GM21367 (cell line): Measurements from ENCODE around the gene CEP250.
A peak's percentile ranks its signal among the peaks of the same experiment; 100 is the strongest.

Experiments used
- ATAC-seq: cut with Tn5 transposase; IDR thresholded peaks from one replicate; pipeline ENCODE4 v1.9.1; 2021; ENCODE audit not compliant: unreplicated experiment

CEP250 gene

DNA sequence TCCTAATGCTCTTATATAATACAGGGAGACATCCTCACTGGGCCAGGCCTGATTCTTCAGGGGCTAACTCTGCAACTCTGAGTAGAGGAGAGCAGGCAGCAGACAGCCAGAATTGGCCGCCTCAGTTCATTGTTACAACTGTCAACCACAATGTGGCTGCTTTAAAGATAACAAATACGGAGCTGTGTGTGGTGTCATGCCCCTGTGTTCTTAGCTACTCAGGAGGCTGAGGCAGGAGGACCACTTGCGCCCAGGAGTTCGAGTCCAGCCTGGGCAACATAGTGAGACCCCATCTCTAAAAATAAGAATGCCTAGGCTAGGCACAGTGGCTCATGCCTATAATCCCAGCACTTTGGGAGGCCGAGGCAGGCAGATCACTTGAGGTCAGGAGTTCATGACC is 34.3 kb downstream of the CEP250 start:
- ATAC-seq, result no peak

DNA sequence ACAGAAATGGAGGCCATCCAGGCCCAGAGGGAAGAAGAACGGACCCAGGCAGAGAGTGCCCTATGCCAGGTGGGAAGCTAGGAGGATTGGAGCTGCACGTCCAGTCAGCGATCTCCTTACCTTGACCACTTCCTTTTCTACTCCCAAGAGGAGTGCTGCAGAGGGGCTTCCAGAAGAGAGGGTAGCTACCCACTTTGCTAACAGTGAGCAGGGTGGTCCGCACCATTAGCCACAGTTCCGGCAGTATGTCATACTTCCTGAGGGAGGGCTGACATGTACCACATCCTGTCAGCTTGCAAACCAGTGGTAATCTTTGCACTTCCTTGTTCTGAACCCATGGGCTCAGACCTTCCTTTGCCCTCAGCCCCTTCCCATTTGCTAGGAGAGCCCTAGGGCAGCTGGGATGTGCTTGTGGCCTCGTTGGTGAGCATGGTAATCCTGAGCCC is 35.4 kb downstream of the CEP250 start:
- peak; percentile 92 for ATAC-seq

DNA sequence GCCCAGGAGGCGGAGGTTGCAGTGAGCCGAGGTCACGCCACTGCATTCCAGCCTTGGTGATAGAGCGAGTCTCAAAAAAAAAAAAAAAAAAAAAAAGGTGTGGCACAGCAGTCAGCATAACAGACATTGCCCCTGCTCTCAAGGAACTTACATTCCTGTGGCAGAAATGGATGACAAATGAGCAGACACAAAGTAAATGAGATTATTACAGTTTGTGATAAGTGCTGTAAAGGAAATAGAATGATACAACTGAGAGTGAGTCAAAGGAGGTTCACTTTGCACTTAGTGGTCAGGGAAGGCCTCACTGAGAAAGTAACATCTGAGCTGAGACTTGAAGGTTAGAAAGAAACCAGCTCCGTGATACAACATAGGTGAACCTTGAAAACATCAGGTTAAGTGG is 36.4 kb downstream of the CEP250 start:
- no peak for ATAC-seq

DNA sequence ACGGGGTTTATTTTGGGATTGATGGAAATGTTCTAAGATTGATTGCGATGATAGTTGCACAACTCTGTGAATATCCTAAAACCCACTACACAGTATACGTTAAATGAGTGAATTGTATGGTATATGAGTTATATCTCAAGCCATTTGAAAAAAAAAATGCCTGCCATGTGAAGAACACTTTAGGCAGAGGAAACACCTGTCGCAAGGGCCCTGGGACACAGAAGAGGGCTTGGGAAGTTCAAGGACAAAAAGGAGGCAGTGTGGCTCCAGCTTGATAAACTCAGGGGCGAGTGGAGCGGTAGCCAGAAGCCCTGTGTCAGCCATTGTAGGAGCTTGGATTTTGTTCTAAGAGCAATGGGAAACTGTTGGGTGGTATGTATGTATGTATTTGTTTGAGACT is 37.0 kb downstream of the CEP250 start:
- ATAC-seq, result no peak

DNA sequence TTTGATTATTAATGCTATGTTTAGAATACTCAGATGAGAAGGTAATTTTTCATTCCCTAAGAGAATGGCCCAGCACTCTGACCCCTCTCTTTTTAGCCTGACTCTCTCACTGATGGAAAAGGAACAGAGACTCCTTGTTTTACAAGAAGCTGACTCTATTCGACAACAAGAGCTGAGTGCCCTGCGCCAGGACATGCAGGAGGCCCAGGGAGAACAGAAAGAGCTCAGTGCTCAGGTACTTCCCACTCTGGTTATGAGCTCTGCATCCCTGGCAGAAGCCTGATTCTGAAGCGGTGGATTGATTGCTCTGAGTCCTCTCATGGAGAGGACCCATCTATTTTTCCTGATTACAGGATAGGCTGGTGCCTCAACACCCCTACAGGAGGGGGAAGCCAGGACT is 41.1 kb downstream of the CEP250 start:
- ATAC-seq, result no peak

GRCh38 chr20:35497320-35497719 is 41.9 kb downstream of the CEP250 start:
- ATAC-seq, result no peak

DNA sequence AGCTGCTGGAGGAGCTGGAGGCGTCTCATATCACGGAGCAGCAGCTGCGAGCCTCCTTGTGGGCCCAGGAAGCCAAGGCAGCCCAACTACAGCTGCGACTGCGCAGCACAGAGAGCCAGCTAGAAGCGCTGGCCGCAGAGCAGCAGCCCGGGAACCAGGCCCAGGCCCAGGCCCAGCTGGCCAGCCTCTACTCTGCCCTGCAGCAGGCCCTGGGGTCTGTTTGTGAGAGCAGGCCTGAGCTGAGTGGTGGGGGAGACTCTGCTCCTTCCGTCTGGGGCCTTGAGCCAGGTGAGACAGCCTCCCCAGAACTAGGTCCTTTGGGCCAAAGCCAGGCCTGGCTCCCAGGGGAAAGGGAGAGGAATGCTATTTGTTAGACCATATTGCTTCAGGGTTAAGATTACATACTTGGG is 42.4 kb downstream of the CEP250 start:
- no peak for ATAC-seq

GRCh38 chr20:35499271-35499670 is 43.9 kb downstream of the CEP250 start:
- ATAC-seq, result no peak

DNA sequence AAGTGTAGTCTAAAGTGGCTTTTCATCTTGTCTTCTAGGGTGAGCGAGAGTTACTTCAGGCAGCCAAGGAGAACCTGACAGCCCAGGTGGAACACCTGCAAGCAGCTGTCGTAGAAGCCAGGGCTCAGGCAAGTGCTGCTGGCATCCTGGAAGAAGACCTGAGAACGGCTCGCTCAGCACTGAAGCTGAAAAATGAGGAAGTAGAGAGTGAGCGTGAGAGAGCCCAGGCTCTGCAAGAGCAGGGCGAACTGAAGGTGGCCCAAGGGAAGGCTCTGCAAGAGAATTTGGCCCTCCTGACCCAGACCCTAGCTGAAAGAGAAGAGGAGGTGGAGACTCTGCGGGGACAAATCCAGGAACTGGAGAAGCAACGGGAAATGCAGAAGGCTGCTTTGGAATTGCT is 47.0 kb downstream of the CEP250 start:
- ATAC-seq, result no peak

GRCh38 chr20:35503281-35503680 is 47.9 kb downstream of the CEP250 start:
- no peak for ATAC-seq

GRCh38 chr20:35503841-35504561 is 48.6 kb downstream of the CEP250 start:
- no peak for ATAC-seq

DNA sequence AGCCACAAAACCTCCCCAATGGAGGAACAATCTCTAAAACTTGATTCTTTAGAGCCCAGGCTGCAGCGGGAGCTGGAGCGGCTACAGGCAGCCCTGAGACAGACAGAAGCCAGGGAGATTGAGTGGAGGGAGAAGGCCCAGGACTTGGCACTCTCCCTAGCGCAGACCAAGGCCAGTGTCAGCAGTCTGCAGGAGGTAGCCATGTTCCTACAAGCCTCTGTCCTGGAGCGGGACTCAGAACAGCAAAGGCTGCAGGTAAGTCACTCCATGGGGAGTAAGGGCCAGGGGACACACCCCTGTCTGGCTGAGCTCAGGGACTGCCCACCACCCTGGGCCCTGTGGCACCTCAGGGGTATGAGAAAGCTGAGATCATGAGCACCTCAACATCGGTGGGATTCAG is 49.4 kb downstream of the CEP250 start:
- ATAC-seq, result no peak

GRCh38 chr20:35506179-35506578 is 50.8 kb downstream of the CEP250 start:
- ATAC-seq, result no peak

GRCh38 chr20:35506872-35507638 is 51.7 kb downstream of the CEP250 start:
- ATAC-seq, result no peak

DNA sequence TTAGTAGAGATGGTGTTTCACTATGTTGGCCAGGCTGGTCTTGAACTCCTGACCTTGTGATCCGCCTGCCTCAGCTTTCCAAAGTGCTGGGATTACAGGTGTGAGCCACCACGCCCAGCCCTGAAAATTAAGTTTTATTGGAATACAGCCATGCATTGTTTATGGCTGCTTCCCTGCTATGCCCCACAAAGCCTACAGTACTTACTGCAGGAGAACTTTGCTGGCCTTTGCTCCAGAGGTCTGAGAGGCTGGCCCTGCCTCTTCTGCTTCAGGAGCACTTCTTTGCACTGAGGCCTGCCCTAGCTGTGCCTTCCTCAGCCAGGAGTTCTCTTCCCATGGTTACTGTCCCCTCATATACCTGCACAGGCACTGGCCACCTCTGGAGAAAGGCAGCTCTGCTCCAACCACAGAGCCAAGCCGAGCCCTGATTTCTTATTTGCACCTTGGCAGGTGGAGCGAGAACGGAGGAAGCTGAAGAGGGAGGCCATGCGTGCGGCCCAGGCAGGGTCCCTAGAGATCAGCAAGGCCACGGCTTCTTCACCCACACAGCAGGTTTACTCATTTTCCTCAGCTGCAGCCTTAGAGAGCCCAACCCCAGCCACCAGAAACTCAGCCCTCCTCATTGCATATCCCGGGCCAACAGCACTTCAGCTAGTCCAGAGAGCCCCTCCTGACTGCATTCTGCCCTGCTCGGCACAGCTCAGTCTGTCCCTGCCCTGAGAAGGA is 53.3 kb downstream of the CEP250 start:
- no peak for ATAC-seq

DNA sequence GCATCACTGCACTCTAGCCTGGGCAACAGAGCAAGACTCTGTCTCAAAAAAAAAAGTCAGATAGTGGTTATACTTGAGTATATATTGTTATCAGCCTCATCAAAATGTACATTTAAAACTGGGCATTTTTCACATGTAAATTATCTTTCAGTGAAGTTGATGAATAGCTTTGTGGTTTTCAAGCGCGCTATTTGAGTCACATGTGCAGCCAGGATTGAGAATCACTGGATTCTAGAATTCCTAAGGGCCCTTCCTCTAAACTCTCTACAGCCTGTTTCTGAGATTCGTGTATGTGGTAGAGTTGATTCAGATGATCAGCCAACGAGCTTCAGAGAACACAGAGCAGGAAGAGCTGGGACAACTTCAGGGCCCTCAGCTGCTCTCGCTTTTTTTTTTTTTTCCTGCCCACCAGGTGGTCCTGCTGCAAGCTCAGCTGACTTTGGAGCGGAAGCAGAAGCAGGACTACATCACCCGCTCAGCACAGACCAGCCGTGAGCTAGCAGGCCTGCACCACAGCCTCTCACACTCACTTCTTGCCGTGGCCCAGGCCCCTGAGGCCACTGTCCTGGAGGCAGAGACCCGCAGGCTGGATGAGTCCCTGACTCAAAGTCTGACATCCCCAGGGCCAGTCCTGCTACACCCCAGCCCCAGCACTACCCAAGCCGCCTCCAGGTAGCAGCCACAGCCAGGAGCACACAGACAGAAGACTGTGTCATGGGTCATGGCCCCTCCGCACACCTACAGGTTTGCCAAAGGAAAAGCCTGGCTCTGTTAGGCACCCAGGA is 55.7 kb downstream of the CEP250 start:
- no peak for ATAC-seq

DNA sequence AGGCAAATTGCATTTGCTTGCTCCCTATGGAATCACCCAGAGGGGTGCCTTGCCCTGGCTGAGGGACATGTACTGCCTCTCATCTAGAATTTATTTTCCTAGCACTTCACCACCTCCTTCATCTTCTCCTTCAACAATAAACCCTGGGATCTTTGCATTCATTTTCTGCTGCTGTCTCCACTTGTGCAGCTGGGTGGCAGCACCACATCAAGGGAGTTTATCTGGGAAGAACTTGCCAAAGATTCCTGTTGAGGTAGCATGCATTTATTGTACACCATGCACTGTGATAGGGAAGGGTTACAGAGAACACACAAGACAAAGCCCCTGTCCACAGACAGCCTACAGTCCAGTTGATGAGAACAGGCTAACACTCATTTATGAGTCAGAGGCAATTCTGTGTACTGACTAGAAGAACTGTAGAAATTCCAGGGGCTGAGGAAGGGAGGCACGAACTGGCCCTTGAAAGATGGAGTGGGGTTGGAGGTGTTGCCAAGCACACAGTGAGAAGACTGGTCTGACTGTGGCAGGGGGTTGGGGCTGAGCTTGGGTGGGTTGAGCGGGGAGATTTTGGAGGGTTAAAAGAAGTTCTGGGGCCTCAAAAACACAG is 56.5 kb downstream of the CEP250 start:
- no peak for ATAC-seq

DNA sequence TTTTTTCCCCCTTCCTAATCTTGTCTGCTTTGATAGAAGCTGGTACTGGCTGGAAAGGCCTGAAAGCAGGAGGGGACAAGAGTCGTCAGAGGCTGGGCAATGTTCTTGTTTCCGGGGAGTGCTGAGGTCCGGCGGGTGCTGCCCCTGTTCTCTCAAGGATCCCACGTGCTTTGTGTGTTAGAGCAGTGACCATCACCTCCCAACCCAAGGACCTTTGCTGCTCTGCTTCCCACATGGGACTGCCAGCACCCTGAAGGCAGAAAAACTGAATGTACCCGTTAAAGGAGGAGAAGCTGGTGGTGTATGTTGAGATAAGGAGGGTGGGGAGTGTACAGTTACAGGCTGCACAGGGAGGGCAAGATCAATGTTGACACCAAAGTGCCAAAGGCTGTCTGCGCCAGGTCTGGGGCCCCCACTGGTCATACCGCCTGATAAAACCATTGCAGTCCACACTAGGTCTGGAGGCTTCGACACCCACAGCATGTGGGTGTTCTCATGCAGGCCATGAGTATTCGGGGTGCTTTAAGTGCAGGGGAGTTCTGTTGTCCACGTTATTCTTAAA is 59.1 kb downstream of the CEP250 start:
- ATAC-seq, result no peak

DNA sequence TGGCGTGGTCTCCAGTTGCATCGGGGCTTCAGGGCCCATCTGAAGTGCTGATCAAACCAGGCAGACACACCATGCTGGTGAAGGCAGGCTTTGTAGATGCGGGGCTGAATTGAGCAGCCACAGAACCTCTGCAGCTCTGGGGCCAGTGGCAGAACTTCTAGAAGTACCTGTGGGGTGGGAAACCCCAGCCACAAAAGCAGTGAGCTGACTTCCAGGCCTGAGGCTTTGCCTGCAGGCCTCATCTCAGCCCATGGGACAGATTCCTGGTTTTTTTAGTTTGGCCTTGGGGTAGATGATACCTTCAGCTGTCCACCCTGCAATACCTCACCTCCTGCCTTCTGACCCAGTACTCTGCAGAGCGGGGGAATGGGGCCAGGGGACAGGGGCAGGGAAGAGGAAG is 59.9 kb downstream of the CEP250 start:
- ATAC-seq, result no peak

DNA sequence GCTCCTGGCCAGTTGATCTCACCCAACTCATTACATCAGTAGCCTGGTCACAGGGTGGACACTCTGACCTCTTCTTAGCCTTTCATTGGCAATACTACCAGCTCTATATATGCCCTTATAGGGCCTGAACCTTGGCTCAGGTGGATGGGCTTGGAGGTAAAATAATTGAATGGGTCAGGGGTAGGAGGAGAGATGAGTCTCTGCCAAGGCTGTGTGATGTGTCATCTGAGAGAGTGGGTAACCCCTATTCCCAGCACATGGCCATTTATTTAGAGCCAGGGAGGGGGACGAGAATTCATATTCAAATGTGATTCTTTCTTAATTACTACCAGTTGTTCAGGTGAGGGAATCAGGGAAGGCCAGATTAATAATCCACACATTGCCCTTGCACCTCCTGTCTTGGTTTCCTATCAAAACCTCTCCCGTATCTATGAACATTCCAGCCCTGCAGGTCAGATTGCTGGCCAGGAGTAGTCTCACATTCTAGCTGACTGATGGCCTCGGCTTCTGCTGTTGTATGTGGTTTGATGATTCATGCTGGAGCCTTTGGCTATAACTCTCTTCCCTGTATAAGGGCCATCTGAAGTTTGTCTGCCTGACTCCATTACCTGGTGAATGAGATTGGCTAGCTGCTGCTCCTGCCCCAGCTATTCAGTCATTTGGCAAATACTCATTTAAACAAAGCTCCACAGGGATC is 60.7 kb downstream of the CEP250 start:
- no peak for ATAC-seq
